Forelimb muscle (tissue), 1 donor: ENCODE measurements around the gene FOXN3. TPM values are rescaled to one million over a fixed set of nuclear protein-coding genes. Genes with fewer than 3 reads are reported as not detected.
A peak's percentile ranks its signal among the peaks of the same experiment; 100 is the strongest.
"Not testable (repeated sequence)": the region's sequence is repeated elsewhere in the genome, so short reads cannot be mapped to it uniquely, and the experiment has no call there.

Source experiments
- DNase-seq: peaks from one replicate; pipeline ENCODE4 v3.0.0-alpha.2; 2013; ENCODE audit warnings: low read depth
- polyA plus RNA-seq: library from polyadenylated mRNA; unstranded; fragments of 120-200 nt; gene quantifications from one replicate; pipeline ENCODE4 v1.2.1, GENCODE V29; 2013; ENCODE audit not compliant: insufficient read length

FOXN3 gene
- polyA plus RNA-seq, 1 donor: 70.1 TPM

GRCh38 chr14:89228921-89229639 is 188.0 kb downstream of the FOXN3 start:
- no peak for DNase-seq

- DNase-seq: no peak
Measured at GRCh38 chr14:89227496-89227836, 189.6 kb downstream of the FOXN3 start.

GRCh38 chr14:89226801-89227495 is 190.1 kb downstream of the FOXN3 start:
- DNase-seq: peak; percentile 40

GRCh38 chr14:89225607-89226006 is 191.4 kb downstream of the FOXN3 start:
- DNase-seq: no peak

- peak; percentile 82 for DNase-seq
Measured at GRCh38 chr14:89221109-89221810, 195.8 kb downstream of the FOXN3 start.

- no peak for DNase-seq
Measured at GRCh38 chr14:89219051-89219450, 198.0 kb downstream of the FOXN3 start.

- DNase-seq: no peak
Measured at GRCh38 chr14:89217891-89218290, 199.1 kb downstream of the FOXN3 start.

- DNase-seq: no peak
Measured at GRCh38 chr14:89215531-89215930, 201.5 kb downstream of the FOXN3 start.

GRCh38 chr14:89215114-89215513 is 201.9 kb downstream of the FOXN3 start:
- DNase-seq: no peak

- DNase-seq: no peak
Measured at GRCh38 chr14:89214221-89214965, 202.6 kb downstream of the FOXN3 start.

- no peak for DNase-seq
Measured at GRCh38 chr14:89212386-89213235, 204.4 kb downstream of the FOXN3 start.

- DNase-seq: no peak
Measured at GRCh38 chr14:89209558-89209957, 207.5 kb downstream of the FOXN3 start.

GRCh38 chr14:89207925-89208328 is 209.1 kb downstream of the FOXN3 start:
- DNase-seq: no peak

GRCh38 chr14:89206389-89207031 is 210.5 kb downstream of the FOXN3 start:
- peak; percentile 48 for DNase-seq

- no peak for DNase-seq
Measured at GRCh38 chr14:89205137-89205740, 211.8 kb downstream of the FOXN3 start.

- DNase-seq: no peak
Measured at GRCh38 chr14:89202413-89203190, 214.4 kb downstream of the FOXN3 start.

- no peak for DNase-seq
Measured at GRCh38 chr14:89201645-89202044, 215.4 kb downstream of the FOXN3 start.

- not testable (repeated sequence) for DNase-seq
Measured at GRCh38 chr14:89199357-89199756, 217.7 kb downstream of the FOXN3 start.
